HUES6 (cell line): ENCODE measurements around the gene ARID1B.

Experiments
- H3K27ac ChIP-seq: 2 replicates; pipeline ENCODE4 v1.7.0; 2013; ENCODE audit warnings: low read depth, mild to moderate bottlenecking, low read length, inconsistent platforms
- H3K27me3 ChIP-seq: 2 replicates; pipeline ENCODE4 v1.6.1; 2013; ENCODE audit warnings: low read length; ENCODE audit not compliant: control insufficient read depth, insufficient read depth
- H3K36me3 ChIP-seq: 2 replicates; pipeline ENCODE4 v1.6.1; 2013; ENCODE audit warnings: low read length; ENCODE audit not compliant: control insufficient read depth, insufficient read depth
- H3K4me1 ChIP-seq: 2 replicates; pipeline ENCODE4 v1.6.1; 2013; ENCODE audit warnings: low read length; ENCODE audit not compliant: control insufficient read depth, insufficient read depth
- H3K4me3 ChIP-seq: 2 replicates; pipeline ENCODE4 v1.5.1; 2013; ENCODE audit warnings: low read depth, low read length
- H3K9ac ChIP-seq: one replicate; pipeline ENCODE4 v1.6.1; 2013; ENCODE audit warnings: mild to moderate bottlenecking, low read length
- H3K9me3 ChIP-seq: 2 replicates; pipeline ENCODE4 v1.6.1; 2013; ENCODE audit warnings: low read depth, low read length; ENCODE audit not compliant: control insufficient read depth, insufficient read depth

The ARID1B gene

GRCh38 chr6:157225575-157225995 is 448.4 kb downstream of the ARID1B start:
- peaks cover 10% of the 10 kb centered on the region for H3K27me3 ChIP-seq
- no peak overlapping the region for H3K9ac ChIP-seq
- H3K36me3 ChIP-seq = no peaks in the 10 kb centered on the region
- H3K4me1 ChIP-seq = peaks cover 17% of the 10 kb centered on the region; the same call in 1 of the 2 replicates
- H3K9me3 ChIP-seq = no peaks in the 10 kb centered on the region
- H3K4me3 ChIP-seq = no peak overlapping the region
- H3K27ac ChIP-seq = no peak overlapping the region

- Histone ChIP-seq H3K9ac (no peak overlapping the region), H3K27ac (no peak overlapping the region), H3K9me3 (no peaks in the 10 kb centered on the region), H3K36me3 (no peaks in the 10 kb centered on the region), H3K27me3 (peaks cover 13% of the 10 kb centered on the region), H3K4me1 (peaks cover 12% of the 10 kb centered on the region; the same call in 1 of the 2 replicates), H3K4me3 (no peak overlapping the region)
These were observed 448.9 kb downstream of the ARID1B start for GRCh38 chr6:157226026-157226625.

- peaks cover 12% of the 10 kb centered on the region; the same call in 1 of the 2 replicates for H3K4me1 ChIP-seq
- H3K9me3 ChIP-seq = no peaks in the 10 kb centered on the region
- H3K36me3 ChIP-seq = no peaks in the 10 kb centered on the region
- no peak overlapping the region for H3K27ac ChIP-seq
- H3K9ac ChIP-seq = no peak overlapping the region
- H3K27me3 ChIP-seq = peaks cover 9% of the 10 kb centered on the region
- no peak overlapping the region for H3K4me3 ChIP-seq
These were observed 449.6 kb downstream of the ARID1B start for GRCh38 chr6:157226761-157227160.

GRCh38 chr6:157227202-157228166 is 450.3 kb downstream of the ARID1B start:
- no peak overlapping the region for H3K4me3 ChIP-seq
- H3K9me3 ChIP-seq = no peaks in the 10 kb centered on the region
- H3K4me1 ChIP-seq = peaks cover 12% of the 10 kb centered on the region; the same call in 1 of the 2 replicates
- H3K9ac ChIP-seq = no peak overlapping the region
- peaks cover 7% of the 10 kb centered on the region for H3K27me3 ChIP-seq
- no peak overlapping the region for H3K27ac ChIP-seq
- no peaks in the 10 kb centered on the region for H3K36me3 ChIP-seq

GRCh38 chr6:157228426-157229131 is 451.4 kb downstream of the ARID1B start:
- H3K9ac ChIP-seq = no peak overlapping the region
- no peaks in the 10 kb centered on the region for H3K36me3 ChIP-seq
- H3K9me3 ChIP-seq = no peaks in the 10 kb centered on the region
- peaks cover 12% of the 10 kb centered on the region; the same call in 1 of the 2 replicates for H3K4me1 ChIP-seq
- H3K4me3 ChIP-seq = no peak overlapping the region
- peaks cover 18% of the 10 kb centered on the region for H3K27me3 ChIP-seq
- no peak overlapping the region for H3K27ac ChIP-seq

- Histone ChIP-seq H3K27me3 (peaks cover 24% of the 10 kb centered on the region), H3K36me3 (no peaks in the 10 kb centered on the region), H3K9me3 (no peaks in the 10 kb centered on the region), H3K4me3 (no peak overlapping the region), H3K4me1 (peaks cover 12% of the 10 kb centered on the region; the same call in 1 of the 2 replicates), H3K27ac (no peak overlapping the region), H3K9ac (no peak overlapping the region)
These were observed 452.0 kb downstream of the ARID1B start for GRCh38 chr6:157229132-157229618.

- Histone ChIP-seq H3K9me3 (no peaks in the 10 kb centered on the region), H3K27me3 (peaks cover 29% of the 10 kb centered on the region), H3K36me3 (no peaks in the 10 kb centered on the region), H3K9ac (no peak overlapping the region), H3K27ac (no peak overlapping the region), H3K4me1 (peaks cover 12% of the 10 kb centered on the region; the same call in 1 of the 2 replicates), H3K4me3 (no peak overlapping the region)
These were observed 452.5 kb downstream of the ARID1B start for GRCh38 chr6:157229713-157230112.

GRCh38 chr6:157230910-157231309 is 453.7 kb downstream of the ARID1B start:
- Histone ChIP-seq H3K4me1 (peaks cover 12% of the 10 kb centered on the region; the same call in 1 of the 2 replicates), H3K36me3 (no peaks in the 10 kb centered on the region), H3K27me3 (peaks cover 41% of the 10 kb centered on the region), H3K4me3 (no peak overlapping the region), H3K9me3 (no peaks in the 10 kb centered on the region), H3K9ac (no peak overlapping the region), H3K27ac (no peak overlapping the region)

- Histone ChIP-seq H3K9ac (no peak overlapping the region), H3K4me1 (peaks cover 20% of the 10 kb centered on the region; the same call in 1 of the 2 replicates), H3K27me3 (peaks cover 55% of the 10 kb centered on the region), H3K9me3 (no peaks in the 10 kb centered on the region), H3K4me3 (no peak overlapping the region), H3K27ac (no peak overlapping the region), H3K36me3 (no peaks in the 10 kb centered on the region)
These were observed 455.1 kb downstream of the ARID1B start for GRCh38 chr6:157232161-157232895.

- no peak overlapping the region for H3K4me3 ChIP-seq
- H3K9ac ChIP-seq = no peak overlapping the region
- H3K27me3 ChIP-seq = peaks cover 63% of the 10 kb centered on the region
- no peaks in the 10 kb centered on the region for H3K9me3 ChIP-seq
- H3K4me1 ChIP-seq = peaks cover 23% of the 10 kb centered on the region; the same call in 1 of the 2 replicates
- H3K36me3 ChIP-seq = no peaks in the 10 kb centered on the region
- no peak overlapping the region for H3K27ac ChIP-seq
These were observed 456.0 kb downstream of the ARID1B start for GRCh38 chr6:157233156-157233555.
